ENCODE results near the gene S100A5. TPM values are rescaled to one million over a fixed set of nuclear protein-coding genes. Genes with fewer than 3 reads are reported as not detected.
"Not testable (repeated sequence)": the region's sequence is repeated elsewhere in the genome, so short reads cannot be mapped to it uniquely, and the experiment has no call there.

S100A5 gene
- total RNA-seq: not detected in 2 replicates

- peak; percentile 71 for DNase-seq (ENCODE audit: low read depth)
- no peak within 1 kb of the TSS for H3K4me3 ChIP-seq (ENCODE audit: low read depth, low read length)
- no peak for FAIRE-seq
- no peaks in the 10 kb centered on the region for H3K36me3 ChIP-seq (ENCODE audit: control insufficient read depth, insufficient read depth, low read length)
- no peak for TF ChIP-seq CTCF (IDR thresholded peaks at IDR 0.05; ENCODE audit: insufficient read depth, low read length, severe bottlenecking)
- H3K27me3 ChIP-seq (ENCODE audit: control insufficient read depth, insufficient read depth, low read length): no peaks in the 10 kb centered on the region
Measured at GRCh38 chr1:153540394-153541361, at the start of gene S100A5. Gene S100A5, minus strand, starts transcription at chr1:153540934. Its CDS starts 743 bp downstream, at chr1:153540191.

GRCh38 chr1:153588482-153588881, 47.7 kb upstream of the S100A5 start:
- Histone ChIP-seq H3K4me3 (ENCODE audit: low read depth, low read length) (no peak overlapping the region), H3K27me3 (ENCODE audit: control insufficient read depth, insufficient read depth, low read length) (no peaks in the 10 kb centered on the region), H3K36me3 (ENCODE audit: control insufficient read depth, insufficient read depth, low read length) (no peaks in the 10 kb centered on the region)
- FAIRE-seq: no peak
- TF ChIP-seq CTCF (IDR thresholded peaks at IDR 0.05; ENCODE audit: insufficient read depth, low read length, severe bottlenecking): no peak
- DNase-seq (ENCODE audit: low read depth): no peak

- not testable (repeated sequence) for FAIRE-seq; H3K36me3 ChIP-seq (ENCODE audit: control insufficient read depth, insufficient read depth, low read length); DNase-seq (ENCODE audit: low read depth); H3K27me3 ChIP-seq (ENCODE audit: control insufficient read depth, insufficient read depth, low read length); H3K4me3 ChIP-seq (ENCODE audit: low read depth, low read length)
Measured at GRCh38 chr1:153588033-153588432, 47.3 kb upstream of the S100A5 start.

GRCh38 chr1:153587314-153587713, 46.6 kb upstream of the S100A5 start:
- no peak for TF ChIP-seq CTCF (IDR thresholded peaks at IDR 0.05; ENCODE audit: insufficient read depth, low read length, severe bottlenecking)
- no peak for FAIRE-seq
- Histone ChIP-seq H3K4me3 (ENCODE audit: low read depth, low read length) (no peak overlapping the region), H3K36me3 (ENCODE audit: control insufficient read depth, insufficient read depth, low read length) (no peaks in the 10 kb centered on the region), H3K27me3 (ENCODE audit: control insufficient read depth, insufficient read depth, low read length) (no peaks in the 10 kb centered on the region)
- DNase-seq (ENCODE audit: low read depth): no peak

GRCh38 chr1:153586347-153586746, 45.6 kb upstream of the S100A5 start:
- DNase-seq (ENCODE audit: low read depth) (no peak), FAIRE-seq (no peak)
- H3K36me3 ChIP-seq (ENCODE audit: control insufficient read depth, insufficient read depth, low read length): no peaks in the 10 kb centered on the region
- no peaks in the 10 kb centered on the region for H3K27me3 ChIP-seq (ENCODE audit: control insufficient read depth, insufficient read depth, low read length)
- TF ChIP-seq CTCF (IDR thresholded peaks at IDR 0.05; ENCODE audit: insufficient read depth, low read length, severe bottlenecking): no peak
- H3K4me3 ChIP-seq (ENCODE audit: low read depth, low read length): no peak overlapping the region

DNA sequence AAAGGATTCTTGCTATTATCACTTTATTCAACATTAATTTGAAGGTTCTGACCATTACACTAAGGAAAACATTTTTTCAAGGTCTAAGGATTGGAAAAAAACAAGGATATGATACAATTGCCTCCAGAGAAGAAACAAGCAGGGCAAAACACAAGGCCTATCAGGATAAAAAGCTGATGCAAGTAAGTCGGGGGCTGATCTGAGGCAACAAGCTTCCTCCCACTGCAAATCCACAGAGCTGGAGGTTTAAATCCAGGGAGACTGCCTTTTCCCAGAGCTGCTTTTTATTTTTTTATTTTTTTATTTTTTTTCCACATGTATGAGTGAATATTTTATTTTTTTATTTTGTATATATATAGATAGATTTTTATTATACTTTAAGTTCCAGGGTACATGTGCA, 44.3 kb upstream of the S100A5 start:
- DNase-seq (ENCODE audit: low read depth) (no peak), FAIRE-seq (no peak)
- Histone ChIP-seq H3K36me3 (ENCODE audit: control insufficient read depth, insufficient read depth, low read length) (no peaks in the 10 kb centered on the region), H3K27me3 (ENCODE audit: control insufficient read depth, insufficient read depth, low read length) (no peaks in the 10 kb centered on the region), H3K4me3 (ENCODE audit: low read depth, low read length) (no peak overlapping the region)
- no peak for TF ChIP-seq CTCF (IDR thresholded peaks at IDR 0.05; ENCODE audit: insufficient read depth, low read length, severe bottlenecking)

Data from bronchial epithelial cell (primary cell).